Right cardiac atrium (tissue), 5 donors: ENCODE measurements around the gene NBPF15. TPM values are rescaled to one million over a fixed set of nuclear protein-coding genes. Genes with fewer than 3 reads are reported as not detected.

Source experiments
- polyA plus RNA-seq: library from polyadenylated mRNA; stranded (reverse); fragments of 200-250 nt; gene quantifications from one replicate; pipeline ENCODE4 v1.2.3, GENCODE V29; 2013
- total RNA-seq, 4 donors: library from RNA; stranded (reverse); fragmentation: NEBNext Ultra II Directional; extraction: Animal tissue kit (Norgen Biotek cat#: 25700); gene quantifications; one replicate each; pipeline ENCODE4 v1.2.1, GENCODE V29; 2021
- donor health status: healthy with polysubstance abuse.
- donor health status: DM: no; HTN: yes; CAD: no.
- donor health status: DM: no; HTN: no; CAD: no.
- donor health status: DM: no; HTN: yes; CAD: no; lungs with severe emphysema.
- donor health status: DM: yes; HTN: yes; CAD: no.

Gene NBPF15
- total and polyA plus RNA-seq, 5 donors: 9.5 to 15.9 (median 11.3) TPM

Other genes starting within 250 kb of the NBPF15 start
- not detected for gene PPIAL4E, start 88.0 kb downstream of the NBPF15 start, total RNA-seq
- not detected for gene PPIAL4E, start 88.0 kb downstream of the NBPF15 start, polyA plus RNA-seq
- not detected for gene PPIAL4F, start 131.2 kb upstream of the NBPF15 start, total RNA-seq
- not detected for gene PPIAL4F, start 131.2 kb upstream of the NBPF15 start, polyA plus RNA-seq